OCI-LY1 (cell line): ENCODE results near the gene GPM6B.

Experiments used
- H2AFZ ChIP-seq: fragments of 200-600 bp; sonication (generic), shearing (Covaris generic); 2 replicates; pipeline ENCODE4 v1.6.0; 2014; ENCODE audit warnings: antibody characterized with exemption, mild to moderate bottlenecking, low read length
- H3F3A ChIP-seq: fragments of 200-600 bp; sonication (generic), shearing (Covaris generic); 2 replicates; pipeline ENCODE4 v1.6.0; 2014; ENCODE audit warnings: mild to moderate bottlenecking, antibody characterized with exemption, low read length, moderate library complexity; ENCODE audit not compliant: insufficient read depth
- H3K27ac ChIP-seq: fragments of 200-600 bp; sonication (generic); 2 replicates; pipeline ENCODE4 v1.5.1; 2014; ENCODE audit warnings: low read length, mixed run types, mild to moderate bottlenecking, low read depth; ENCODE audit not compliant: poor library complexity, severe bottlenecking
- H3K27me3 ChIP-seq: fragments of 200-600 bp; sonication (generic); 2 replicates; pipeline ENCODE4 v1.6.0; 2014; ENCODE audit warnings: antibody characterized with exemption, mild to moderate bottlenecking, low read length, moderate library complexity; ENCODE audit not compliant: insufficient read depth
- H3K36me3 ChIP-seq: fragments of 200-600 bp; sonication (generic); 2 replicates; pipeline ENCODE4 v1.6.1; 2014; ENCODE audit warnings: mild to moderate bottlenecking, antibody characterized with exemption, low read length, moderate library complexity, mixed read lengths; ENCODE audit not compliant: insufficient read depth
- H3K4me1 ChIP-seq: fragments of 200-600 bp; sonication (generic); 2 replicates; pipeline ENCODE4 v1.5.1; 2014; ENCODE audit warnings: mild to moderate bottlenecking, low read length, moderate library complexity; ENCODE audit not compliant: insufficient read depth, severe bottlenecking
- H3K4me2 ChIP-seq: fragments of 200-600 bp; sonication (generic), shearing (Covaris generic); 2 replicates; pipeline ENCODE4 v1.6.1; 2014; ENCODE audit warnings: low read length
- H3K4me3 ChIP-seq: fragments of 200-600 bp; sonication (generic); 2 replicates; pipeline ENCODE4 v1.5.1; 2014; ENCODE audit warnings: low read length, low read depth, mild to moderate bottlenecking, mixed read lengths; ENCODE audit not compliant: poor library complexity, severe bottlenecking
- H3K79me2 ChIP-seq: fragments of 200-600 bp; shearing (Covaris generic); 2 replicates; pipeline ENCODE4 v1.6.1; 2016; ENCODE audit warnings: mixed run types, low read length, mixed read lengths; ENCODE audit not compliant: insufficient read depth
- H3K9ac ChIP-seq: fragments of 200-600 bp; sonication (generic), shearing (Covaris generic); 2 replicates; pipeline ENCODE4 v1.6.1; 2014; ENCODE audit warnings: mild to moderate bottlenecking, low read length, mixed read lengths
- H3K9me2 ChIP-seq: fragments of 200-600 bp; sonication (generic), shearing (Covaris generic); 2 replicates; pipeline ENCODE4 v1.6.1; 2014; ENCODE audit warnings: low read depth, mild to moderate bottlenecking, low read length, mixed read lengths
- H3K9me3 ChIP-seq: fragments of 200-600 bp; shearing (Covaris generic); 2 replicates; pipeline ENCODE4 v1.6.1; 2014; ENCODE audit warnings: low read length, mixed read lengths
- H4K20me1 ChIP-seq: fragments of 200-600 bp; sonication (generic), shearing (Covaris generic); 2 replicates; pipeline ENCODE4 v1.6.0; 2016; ENCODE audit warnings: mild to moderate bottlenecking, low read length; ENCODE audit not compliant: insufficient read depth
- EZH2 ChIP-seq: fragments of 200-600 bp; sonication (generic), shearing (Covaris generic); IDR thresholded peaks from 2 replicates; pipeline ENCODE4 v1.8.0; 2017; ENCODE audit warnings: borderline replicate concordance, mixed run types, mild to moderate bottlenecking, antibody characterized with exemption, low read length, moderate library complexity, mixed read lengths
- TF ChIP-seq, protein P1 (sequence below): fragments of 200-600 bp; sonication (generic), shearing (Covaris generic); IDR thresholded peaks from 2 replicates; pipeline ENCODE4 v1.5.1; 2017; ENCODE audit warnings: mild to moderate bottlenecking, antibody characterized with exemption, low read length, moderate library complexity, mixed read lengths

GPM6B gene

DNA sequence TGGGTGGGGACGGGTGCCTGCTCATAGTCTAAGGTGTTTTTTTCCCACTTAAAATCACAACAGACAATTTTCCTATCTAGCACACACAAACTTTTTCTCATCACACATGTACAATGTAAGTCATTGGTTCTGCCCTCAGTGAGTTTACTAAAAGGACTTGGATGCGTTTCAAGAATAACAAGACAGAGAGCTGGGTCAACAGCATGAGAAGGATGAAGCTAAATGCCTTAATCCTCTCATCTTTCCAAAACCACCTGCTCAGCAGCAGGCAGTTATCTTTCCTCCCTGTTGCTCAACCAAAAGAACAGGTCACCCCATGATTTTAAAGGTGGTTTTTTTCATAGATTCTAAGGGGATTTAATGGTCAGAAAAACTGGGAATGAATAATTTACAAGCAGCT lies 42.2 kb downstream of the GPM6B start:
- H2AFZ ChIP-seq: no peak overlapping the region
- peaks cover 54% of the 10 kb centered on the region for H3K36me3 ChIP-seq

DNA sequence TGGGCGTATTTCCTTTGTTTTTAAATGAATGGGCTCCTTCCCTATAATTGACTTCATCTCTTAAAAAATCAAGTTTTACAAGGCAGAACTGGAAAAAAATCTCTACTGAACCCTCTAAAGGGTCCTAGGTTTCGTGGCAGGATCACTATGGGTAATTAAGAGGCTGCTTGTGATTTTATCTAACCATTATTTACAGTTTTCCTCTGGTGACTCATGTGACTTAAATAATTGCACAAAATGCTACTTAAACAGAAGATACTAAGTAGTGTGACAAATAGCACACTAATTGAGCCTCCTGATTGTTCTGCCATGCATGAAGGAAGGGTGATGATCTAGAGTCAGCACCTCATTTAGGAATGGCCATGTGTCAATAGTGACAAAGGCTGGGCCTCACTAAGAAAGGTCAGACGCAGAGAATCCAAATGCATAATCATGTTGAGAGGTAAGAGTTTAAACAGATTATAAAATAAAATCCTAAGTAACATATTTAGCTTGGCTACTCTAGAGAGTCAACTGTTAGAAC lies 46.8 kb downstream of the GPM6B start:
- Histone ChIP-seq H3K9me3 (no peaks in the 10 kb centered on the region), H2AFZ (no peak overlapping the region), H4K20me1 (no peaks in the 10 kb centered on the region), H3K9me2 (no peaks in the 10 kb centered on the region), H3K27ac (no peak overlapping the region), H3K4me2 (no peak overlapping the region), H3K4me3 (no peak overlapping the region), H3K79me2 (no peaks in the 10 kb centered on the region), H3K9ac (no peak overlapping the region), H3K4me1 (no peaks in the 10 kb centered on the region), H3F3A (no peaks in the 10 kb centered on the region), H3K27me3 (no peaks in the 10 kb centered on the region), H3K36me3 (peaks cover 88% of the 10 kb centered on the region)
- TF ChIP-seq EZH2: no peak
- TF ChIP-seq, protein P1, sequence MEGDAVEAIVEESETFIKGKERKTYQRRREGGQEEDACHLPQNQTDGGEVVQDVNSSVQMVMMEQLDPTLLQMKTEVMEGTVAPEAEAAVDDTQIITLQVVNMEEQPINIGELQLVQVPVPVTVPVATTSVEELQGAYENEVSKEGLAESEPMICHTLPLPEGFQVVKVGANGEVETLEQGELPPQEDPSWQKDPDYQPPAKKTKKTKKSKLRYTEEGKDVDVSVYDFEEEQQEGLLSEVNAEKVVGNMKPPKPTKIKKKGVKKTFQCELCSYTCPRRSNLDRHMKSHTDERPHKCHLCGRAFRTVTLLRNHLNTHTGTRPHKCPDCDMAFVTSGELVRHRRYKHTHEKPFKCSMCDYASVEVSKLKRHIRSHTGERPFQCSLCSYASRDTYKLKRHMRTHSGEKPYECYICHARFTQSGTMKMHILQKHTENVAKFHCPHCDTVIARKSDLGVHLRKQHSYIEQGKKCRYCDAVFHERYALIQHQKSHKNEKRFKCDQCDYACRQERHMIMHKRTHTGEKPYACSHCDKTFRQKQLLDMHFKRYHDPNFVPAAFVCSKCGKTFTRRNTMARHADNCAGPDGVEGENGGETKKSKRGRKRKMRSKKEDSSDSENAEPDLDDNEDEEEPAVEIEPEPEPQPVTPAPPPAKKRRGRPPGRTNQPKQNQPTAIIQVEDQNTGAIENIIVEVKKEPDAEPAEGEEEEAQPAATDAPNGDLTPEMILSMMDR: no peak

More for the DNA sequence above, 42.2 kb downstream of the GPM6B start:
- TF ChIP-seq EZH2: no peak
- TF ChIP-seq, protein P1: no peak
- Histone ChIP-seq H3K9ac (no peak overlapping the region), H4K20me1 (no peaks in the 10 kb centered on the region), H3K79me2 (no peaks in the 10 kb centered on the region), H3K9me2 (no peaks in the 10 kb centered on the region), H3K27ac (no peak overlapping the region), H3K27me3 (no peaks in the 10 kb centered on the region), H3K4me1 (no peaks in the 10 kb centered on the region), H3F3A (no peaks in the 10 kb centered on the region), H3K4me3 (no peak overlapping the region), H3K4me2 (no peak overlapping the region), H3K9me3 (no peaks in the 10 kb centered on the region)

DNA sequence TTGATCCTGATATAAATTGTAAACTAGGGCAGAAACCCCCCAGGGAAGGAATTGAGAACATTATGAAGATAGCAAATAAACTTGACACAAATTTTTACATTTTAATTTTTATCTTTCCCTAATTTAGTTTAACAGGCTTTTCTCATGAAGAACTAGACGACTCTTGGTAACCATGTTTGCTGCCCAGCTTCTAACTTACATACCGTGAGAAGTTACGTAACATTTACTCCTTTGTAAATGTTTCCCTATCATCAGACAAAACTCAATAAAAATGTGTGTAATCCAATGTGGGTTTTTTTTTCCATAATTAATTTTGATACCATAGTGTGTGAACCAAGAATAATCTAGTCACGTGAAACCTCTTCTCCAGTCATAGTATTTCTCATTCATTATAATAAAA lies 48.0 kb downstream of the GPM6B start:
- Histone ChIP-seq H3K4me2 (no peak overlapping the region), H3K4me1 (no peaks in the 10 kb centered on the region), H3K9me2 (no peaks in the 10 kb centered on the region), H4K20me1 (no peaks in the 10 kb centered on the region), H3K36me3 (peaks cover 86% of the 10 kb centered on the region), H2AFZ (no peak overlapping the region), H3K27ac (no peak overlapping the region), H3K9me3 (no peaks in the 10 kb centered on the region), H3K9ac (no peak overlapping the region), H3K4me3 (no peak overlapping the region), H3F3A (no peaks in the 10 kb centered on the region), H3K27me3 (no peaks in the 10 kb centered on the region), H3K79me2 (no peaks in the 10 kb centered on the region)
- TF ChIP-seq, protein P1: no peak
- TF ChIP-seq EZH2: no peak
